NCI-H1417 treated with DMSO at 0.1 percent for 48 hours (cell line): ENCODE measurements around the gene CEBPB.
"Not testable (repeated sequence)": the region's sequence is repeated elsewhere in the genome, so short reads cannot be mapped to it uniquely, and the experiment has no call there.

Experiments
- DNase-seq: peaks from one replicate; lab custom pipeline; 2025; lab: John Stamatoyannopoulos, UW

Gene CEBPB

DNA sequence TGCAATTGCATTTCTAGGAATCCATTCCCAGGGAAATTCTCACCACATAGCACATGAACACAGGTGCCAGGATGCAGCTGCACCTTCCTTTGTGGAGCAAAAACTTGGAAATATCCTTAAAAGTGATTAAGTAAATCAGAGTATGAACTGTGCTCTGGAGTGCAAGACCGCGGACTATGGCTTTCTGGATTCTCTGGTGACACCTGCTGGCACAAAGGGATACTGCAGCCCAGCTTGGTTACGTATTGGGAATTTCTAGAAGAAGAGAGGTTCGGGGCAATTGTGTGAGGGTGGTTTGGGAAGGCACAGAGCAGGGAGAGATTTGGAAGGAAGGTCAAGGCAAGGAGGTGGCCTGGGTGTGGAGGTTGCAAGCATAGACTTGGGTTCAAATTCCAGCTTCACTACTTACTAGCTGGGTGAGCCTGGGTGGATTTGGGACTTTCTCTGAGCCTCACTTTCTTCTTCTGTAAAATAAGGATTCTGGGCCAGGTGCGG is 21.3 kb upstream of the CEBPB start:
- DNase-seq, result no peak

DNA sequence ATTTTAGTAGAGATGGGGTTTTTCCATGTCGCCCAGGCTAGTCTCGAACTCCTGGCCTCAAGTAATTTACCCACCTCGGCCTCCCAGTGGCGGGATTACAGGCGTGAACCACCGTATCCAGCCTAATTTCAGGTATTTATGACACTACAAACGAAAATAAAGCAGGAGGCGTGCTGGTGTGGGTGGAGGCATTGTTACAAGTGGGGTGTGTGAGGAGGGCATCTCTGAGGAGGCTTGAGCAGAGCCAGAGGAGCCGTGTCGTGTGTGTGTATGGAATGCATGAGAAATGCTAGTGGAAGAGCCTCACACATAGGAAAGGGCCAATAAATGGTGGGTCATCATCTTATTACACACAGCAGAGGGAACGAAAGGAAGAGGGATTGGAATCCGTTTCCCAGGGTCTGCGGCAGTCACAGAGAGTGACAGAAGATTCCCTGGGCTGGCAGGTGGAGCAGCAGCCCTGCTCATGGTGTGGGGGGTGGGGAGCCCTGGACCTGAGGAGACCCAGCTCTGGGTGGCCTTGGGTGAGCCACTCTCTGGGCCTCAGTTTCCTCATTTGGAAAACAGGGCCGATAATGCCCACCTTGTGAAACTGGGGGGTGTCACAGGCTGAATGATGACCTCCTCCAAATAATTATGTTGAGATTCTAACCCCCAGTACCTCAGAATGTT is 19.9 kb upstream of the CEBPB start:
- no peak for DNase-seq

DNA sequence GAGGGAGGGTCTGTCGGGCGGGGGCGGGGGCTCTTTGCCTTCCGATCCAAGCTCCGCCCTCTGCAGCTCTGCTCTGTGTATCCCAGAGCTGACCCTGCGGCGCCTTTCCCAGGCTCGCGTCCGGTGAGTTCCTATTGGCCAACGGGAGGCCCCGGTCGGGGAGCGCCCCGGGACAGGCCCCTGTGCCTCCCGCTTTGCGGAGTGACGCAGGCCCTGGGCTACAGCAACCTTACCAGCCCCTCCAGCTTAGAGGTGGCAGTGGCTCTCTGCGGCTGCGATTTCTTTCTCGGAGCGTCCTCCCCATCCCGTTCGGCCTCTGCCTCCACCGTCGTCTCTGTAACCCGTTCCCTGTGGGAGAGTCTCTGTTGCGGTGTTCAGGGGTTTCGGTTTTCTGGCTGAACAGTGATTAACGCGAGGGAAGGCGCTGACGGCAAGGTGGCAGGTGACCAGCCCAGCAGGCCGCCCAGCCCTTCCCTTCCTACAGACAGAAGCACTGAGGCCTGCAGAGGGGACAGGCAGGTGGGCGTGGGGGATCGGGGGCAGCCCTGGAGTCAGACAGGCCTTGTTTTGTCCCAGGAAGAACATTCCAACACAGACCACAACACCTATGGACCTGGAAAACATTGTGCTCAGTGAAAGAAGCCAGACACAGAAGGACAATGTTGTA is 18.1 kb upstream of the CEBPB start:
- DNase-seq, result no peak

DNA sequence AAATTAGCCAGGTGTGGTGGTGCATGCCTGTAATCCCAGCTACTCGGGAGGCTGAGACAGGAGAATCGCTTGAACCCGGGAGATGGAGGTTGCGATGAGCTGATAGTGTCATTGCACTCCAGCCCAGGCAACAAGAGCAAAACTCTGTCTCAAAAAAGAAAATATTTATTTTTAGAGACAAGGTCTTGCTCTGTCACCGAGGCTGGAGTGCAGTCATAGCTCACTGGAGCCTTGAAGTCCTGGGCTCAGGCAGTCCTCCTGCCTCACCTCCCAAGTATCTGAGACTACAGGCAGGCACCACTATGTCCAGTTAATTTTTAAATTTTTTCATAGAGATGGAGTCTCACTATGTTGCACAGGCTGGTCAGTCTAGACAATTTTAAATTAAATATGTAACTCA is 16.2 kb upstream of the CEBPB start:
- no peak for DNase-seq

DNA sequence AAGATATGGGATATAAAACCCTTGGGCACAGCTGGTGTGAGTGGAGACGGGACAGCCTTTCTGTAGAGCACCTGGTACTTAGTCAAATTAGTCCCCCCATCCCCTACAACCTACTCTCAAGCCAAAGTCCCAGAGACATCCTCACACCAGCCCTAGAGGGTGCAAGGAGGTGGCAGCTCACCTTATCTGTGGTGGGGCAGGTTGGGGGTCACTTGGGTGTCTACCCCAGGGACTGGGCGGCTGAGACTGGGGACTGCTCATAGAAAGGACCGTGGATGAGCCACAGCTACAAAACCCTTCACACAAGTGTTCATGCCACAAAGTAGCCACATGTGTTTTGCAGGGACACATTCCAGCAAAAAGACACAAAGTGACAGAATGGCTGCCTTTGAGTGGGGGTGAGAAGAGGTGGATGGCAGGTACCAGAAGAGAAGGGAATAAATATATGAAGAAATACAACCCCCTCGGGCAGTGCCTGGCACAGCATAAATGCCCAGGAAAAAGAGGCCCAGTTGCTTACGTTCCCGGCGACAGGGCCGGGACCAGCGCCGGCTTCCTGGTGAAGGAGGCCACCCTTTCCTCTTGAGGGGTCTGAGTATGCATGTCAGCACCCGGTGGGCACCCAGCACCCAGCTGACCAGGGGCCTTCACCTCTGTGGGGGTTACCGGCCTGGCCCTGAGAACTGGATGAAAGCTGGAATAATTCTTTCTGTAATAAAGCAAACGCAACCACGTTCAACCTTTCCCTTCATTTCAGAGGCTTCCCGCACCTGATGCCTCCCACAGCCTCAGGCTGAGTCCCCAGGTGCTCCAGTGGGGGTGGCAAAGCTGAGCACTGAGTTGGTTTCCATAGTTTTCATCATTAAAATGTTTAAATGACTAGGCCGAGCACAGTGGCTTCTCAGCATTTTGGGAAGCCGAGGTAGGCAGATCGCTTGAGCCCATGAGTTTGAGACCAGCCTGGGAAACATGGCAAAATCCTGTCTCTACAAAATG is 14.4 kb upstream of the CEBPB start:
- DNase-seq, result no peak

DNA sequence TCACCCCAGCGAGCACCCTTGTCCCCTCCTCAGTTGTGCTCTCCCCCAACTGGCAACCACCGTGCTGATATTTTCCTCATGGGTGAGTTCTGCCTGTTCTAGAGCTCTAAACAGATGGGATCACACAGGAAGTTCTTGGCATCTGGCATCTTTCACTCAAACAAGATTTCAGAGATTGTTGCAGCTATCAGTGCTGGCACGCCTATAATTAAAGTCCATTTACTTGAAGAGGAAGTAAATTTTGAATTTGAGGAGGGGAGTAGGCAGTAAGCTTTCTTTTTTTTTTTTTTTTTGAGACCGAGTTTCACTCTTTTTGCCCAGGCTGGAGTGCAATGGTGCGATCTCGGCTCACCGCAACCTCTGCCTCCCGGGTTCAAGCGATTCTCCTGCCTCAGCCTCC is 12.0 kb upstream of the CEBPB start:
- not testable (repeated sequence) for DNase-seq

DNA sequence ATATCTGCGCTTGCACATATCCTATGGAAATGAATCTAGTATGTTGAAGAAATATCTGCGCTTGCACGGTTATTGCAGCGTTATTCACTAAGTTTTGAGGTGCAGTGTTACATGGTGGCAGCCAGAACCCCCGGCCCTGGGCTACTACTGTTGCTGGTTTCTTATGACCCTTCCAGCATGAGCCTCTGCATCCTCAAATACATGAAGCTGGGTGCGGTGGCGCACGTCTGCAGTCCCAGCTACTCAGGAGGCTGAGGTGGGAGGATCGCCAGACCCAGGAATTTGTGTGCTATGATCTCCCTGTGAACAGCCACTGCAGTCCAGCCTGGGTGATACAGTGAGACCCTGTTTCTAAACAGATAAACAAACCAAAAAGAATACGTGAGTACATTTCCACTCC is 9.3 kb upstream of the CEBPB start:
- DNase-seq, result no peak

DNA sequence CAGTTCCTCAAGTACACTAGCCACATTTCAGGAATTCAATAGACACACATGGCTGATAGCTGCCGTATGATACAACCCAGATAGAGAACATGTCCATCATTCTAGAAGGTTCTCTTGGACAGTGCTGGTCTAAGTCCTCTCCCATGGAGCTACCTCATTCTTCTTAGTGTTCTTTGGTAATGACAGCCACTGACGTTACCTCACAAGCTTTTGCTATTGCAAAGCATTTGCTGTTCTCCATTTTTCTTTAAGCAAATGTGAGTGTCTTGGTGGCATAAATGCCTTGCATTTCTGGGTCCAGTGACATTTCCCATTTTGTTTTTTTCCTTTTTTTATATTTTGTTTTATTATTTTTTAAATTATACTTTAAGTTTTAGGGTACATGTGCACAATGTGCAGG is 8.3 kb upstream of the CEBPB start:
- DNase-seq, result no peak

DNA sequence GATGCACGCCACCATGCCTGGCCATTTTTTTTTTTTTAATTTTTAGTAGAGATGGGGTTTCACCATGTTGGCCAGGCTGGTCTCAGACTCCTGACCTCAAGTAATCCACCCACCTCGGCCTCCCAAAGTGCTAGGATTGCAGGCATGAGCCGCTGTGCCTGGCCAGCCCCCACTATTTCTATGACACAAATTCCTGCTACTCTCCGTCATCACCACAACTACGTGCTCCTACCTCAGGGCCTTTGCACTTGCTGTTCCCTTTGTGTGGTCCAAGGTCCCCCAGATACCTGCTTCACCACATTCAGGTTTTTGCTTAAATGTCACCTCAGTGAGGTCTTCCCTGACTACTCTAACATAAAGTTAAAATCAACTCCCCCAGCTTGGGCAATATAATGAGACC is 5.2 kb upstream of the CEBPB start:
- no peak for DNase-seq

DNA sequence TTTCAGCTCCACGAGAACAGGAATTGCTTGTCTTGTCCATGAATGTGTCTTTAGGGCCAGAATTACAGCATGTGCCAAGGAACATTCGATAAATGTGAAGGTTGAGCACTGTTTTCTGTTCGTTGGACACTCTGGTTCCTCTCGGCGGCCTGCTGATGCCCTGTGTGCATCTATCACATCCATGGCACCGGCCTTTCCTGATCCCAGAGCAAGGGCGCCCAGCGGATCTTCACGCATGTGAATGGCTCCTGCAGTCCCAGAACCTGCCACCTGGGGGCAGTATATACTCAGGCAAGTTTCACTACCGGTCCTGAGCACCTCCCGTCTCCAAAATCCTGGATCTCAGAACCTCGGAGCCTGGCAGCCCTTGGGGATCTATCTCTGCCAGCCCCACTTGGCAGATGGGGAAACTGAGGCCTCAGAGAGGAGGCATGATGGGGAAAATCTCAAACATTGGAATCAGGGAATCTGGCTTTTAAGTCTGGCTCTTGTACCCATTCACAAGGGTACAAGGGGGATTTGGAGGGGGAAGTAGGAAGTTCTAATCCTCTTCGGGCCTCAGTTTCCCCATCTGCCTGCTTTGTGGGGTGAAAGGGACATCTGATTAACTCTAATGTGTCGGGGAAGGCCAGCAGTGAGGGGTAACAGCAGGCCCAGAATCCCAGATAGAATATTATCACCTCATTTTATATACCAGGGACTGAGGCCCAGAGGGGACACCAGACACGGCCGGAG is 4.3 kb upstream of the CEBPB start:
- peak; percentile 63 for DNase-seq

DNA sequence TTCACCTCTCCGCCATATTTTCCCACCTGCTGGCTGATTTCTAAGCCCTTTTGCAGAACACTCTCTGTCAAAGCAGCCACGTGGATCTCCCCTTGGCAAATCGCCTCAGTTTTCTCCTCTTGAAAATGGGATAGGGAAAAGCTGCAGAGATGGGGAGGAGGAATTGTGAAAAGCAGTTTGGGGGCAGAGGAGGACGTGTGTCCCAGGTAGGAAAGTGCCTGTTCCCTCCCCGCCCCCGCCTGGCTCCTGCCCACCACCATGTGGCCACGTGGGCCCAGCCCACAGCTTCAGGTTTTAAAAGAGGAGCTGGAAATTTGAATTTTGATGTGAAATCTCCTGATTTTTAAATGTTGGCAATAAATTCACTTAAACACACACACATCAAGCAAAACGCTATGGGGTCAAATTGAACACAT is 3.6 kb upstream of the CEBPB start:
- DNase-seq, result no peak

DNA sequence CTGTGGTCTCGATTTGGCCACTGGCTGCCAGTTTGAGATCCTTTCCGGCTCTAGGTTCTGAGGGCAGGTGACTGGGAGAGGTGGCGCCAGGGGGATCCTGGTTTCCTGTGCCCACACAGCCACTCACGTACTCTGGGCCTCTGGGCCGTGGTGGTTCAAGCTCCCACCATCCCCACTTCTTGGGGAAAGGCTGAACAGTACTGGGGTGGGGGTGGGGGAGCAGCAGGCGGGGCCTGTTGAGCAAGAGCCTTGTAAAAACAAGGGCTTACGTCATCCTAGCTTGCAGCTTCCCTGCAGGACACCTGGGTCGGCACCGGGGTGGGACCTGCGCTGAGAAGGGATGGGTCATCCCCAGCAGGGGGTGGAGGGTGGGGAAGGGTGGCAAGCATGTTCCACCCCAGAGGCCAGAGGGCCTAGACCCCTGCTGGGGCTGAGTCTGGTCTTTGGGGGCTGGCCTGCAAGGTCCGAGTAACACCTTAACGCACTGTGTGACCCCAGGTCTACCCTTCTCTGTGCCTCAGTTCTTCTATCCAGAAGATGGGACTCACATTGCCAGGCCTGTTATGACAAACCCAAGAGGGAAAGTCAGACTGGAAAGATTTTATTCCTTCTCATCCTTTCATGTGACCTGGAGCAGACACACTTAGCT is 3.1 kb upstream of the CEBPB start:
- DNase-seq, result no peak

DNA sequence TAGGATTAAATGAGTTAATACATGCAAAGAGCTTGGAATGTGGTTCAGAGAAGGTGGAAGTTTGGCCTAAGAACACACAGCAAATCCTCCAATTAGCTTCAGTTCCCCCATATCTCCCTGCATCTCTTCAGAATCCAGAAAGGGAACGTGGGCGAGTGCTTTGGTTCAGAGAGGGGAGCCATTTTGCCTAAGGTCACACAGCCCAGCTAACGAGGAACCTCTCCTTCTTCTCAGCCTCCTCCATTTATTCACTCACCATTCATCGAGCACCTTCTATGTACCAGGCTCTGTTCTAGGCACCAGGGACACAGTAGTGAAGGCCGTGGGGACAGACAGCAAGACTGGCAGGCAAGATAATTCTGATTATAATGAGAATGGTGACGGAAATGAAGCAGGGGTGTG is 2.3 kb upstream of the CEBPB start:
- DNase-seq, result no peak

DNA sequence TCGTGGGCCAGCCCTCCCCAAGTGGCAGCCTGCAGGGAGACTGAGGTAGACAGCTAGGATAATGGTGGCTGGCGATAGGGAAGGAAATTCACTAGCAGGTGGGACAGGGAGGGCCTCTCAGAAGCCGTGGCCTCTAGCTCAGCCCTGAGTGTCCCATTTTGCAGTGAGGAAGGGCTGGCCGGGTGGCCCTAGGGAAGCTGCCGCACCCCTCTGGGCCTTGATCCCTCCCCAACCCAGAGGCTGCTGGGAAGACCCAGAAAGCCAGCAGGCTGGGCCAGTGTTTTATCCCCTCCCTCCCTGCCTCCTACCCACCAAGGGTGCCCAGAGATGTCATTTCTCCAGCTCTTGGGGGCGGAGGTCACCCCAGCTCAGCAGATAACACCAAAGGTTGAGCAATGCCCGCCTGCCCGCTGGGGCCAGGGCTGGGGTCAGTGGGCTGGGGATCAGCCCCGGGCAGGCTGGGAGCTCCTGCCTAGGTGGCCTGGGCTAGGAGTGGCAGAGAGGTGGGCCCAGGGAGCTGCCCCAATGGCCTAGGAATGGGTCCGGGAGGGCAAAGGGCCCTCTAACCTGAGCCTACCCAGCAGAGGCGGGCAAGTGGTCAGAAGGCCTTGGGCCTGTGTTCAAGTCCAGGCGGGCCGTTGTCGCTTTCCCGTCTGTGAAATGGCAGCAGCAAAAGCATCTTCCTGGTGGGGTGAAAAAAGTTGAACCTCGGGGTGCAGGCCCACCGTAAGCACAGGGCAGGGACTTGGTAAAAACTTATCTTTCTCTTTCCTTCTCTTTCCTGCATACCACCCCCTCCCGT is 1.6 kb upstream of the CEBPB start:
- DNase-seq, result no peak

DNA sequence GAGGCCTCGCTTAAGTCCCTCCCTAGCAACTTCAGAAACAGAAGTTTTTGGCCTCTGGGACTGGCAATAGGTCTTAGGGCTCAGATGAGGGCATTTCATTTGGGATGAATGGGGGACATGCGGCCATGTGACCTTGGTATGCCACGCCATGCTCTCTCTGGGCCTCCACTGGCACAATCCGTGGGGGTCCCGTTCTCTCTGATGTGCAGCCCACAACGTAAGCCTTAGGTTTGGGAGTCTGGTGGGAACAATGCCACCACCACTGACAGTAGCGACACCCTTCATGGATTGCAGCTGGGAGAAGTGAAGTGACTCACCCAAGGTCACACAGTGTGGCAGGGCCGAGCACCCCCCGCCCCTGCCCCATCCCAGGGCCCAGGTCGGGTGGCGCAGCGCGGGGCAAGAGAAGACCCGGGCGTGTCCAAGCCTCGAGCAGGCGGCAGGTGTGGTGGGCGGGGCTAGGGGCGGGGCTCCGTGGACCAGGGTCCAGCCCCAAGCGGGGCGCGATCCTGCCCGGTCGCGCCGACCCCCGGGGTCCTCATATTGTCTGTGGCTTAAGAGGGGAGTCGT is 864 bp upstream of the CEBPB start:
- DNase-seq, result no peak

DNA sequence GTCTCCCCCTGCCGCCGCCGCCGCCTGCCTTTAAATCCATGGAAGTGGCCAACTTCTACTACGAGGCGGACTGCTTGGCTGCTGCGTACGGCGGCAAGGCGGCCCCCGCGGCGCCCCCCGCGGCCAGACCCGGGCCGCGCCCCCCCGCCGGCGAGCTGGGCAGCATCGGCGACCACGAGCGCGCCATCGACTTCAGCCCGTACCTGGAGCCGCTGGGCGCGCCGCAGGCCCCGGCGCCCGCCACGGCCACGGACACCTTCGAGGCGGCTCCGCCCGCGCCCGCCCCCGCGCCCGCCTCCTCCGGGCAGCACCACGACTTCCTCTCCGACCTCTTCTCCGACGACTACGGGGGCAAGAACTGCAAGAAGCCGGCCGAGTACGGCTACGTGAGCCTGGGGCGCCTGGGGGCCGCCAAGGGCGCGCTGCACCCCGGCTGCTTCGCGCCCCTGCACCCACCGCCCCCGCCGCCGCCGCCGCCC is 474 bp downstream of the CEBPB start:
- DNase-seq, result no peak

DNA sequence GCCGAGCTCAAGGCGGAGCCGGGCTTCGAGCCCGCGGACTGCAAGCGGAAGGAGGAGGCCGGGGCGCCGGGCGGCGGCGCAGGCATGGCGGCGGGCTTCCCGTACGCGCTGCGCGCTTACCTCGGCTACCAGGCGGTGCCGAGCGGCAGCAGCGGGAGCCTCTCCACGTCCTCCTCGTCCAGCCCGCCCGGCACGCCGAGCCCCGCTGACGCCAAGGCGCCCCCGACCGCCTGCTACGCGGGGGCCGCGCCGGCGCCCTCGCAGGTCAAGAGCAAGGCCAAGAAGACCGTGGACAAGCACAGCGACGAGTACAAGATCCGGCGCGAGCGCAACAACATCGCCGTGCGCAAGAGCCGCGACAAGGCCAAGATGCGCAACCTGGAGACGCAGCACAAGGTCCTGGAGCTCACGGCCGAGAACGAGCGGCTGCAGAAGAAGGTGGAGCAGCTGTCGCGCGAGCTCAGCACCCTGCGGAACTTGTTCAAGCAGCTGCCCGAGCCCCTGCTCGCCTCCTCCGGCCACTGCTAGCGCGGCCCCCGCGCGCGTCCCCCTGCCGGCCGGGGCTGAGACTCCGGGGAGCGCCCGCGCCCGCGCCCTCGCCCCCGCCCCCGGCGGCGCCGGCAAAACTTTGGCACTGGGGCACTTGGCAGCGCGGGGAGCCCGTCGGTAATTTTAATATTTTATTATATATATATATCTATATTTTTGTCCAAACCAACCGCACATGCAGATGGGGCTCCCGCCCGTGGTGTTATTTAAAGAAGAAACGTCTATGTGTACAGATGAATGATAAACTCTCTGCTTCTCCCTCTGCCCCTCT is 1.1 kb downstream of the CEBPB start:
- DNase-seq, result no peak

DNA sequence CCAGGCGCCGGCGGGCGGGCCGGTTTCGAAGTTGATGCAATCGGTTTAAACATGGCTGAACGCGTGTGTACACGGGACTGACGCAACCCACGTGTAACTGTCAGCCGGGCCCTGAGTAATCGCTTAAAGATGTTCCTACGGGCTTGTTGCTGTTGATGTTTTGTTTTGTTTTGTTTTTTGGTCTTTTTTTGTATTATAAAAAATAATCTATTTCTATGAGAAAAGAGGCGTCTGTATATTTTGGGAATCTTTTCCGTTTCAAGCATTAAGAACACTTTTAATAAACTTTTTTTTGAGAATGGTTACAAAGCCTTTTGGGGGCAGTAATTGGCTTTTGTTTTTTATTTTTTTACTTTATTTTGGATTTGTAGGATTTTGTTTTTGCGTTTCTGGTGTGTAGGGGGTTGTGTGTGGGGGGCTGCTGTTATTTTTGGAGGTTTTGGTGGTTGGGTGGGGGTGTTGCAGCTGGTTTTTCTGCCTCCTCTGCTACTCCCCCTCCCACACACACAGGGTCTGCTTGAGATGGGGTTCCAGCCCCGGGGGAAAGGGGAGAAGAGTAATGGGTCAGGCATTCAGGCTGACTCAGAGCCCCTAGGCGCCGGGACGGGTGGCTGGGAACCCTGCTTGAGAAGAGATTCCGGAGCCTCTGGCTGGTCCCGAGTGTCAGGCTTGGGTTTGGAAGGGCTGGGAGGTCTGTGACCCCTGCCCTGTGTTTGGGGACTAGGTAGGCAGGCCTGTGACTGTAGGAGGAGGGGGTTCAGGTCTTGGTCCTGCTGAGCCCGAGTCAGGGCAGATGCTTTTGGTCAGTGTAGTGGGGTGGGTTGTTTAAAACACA is 2.0 kb downstream of the CEBPB start:
- DNase-seq, result peak; percentile 55
